ENCODE results near the gene STX5.
A peak's percentile ranks its signal among the peaks of the same experiment; 100 is the strongest.
"Not testable (repeated sequence)": the region's sequence is repeated elsewhere in the genome, so short reads cannot be mapped to it uniquely, and the experiment has no call there.

The STX5 gene

DNA sequence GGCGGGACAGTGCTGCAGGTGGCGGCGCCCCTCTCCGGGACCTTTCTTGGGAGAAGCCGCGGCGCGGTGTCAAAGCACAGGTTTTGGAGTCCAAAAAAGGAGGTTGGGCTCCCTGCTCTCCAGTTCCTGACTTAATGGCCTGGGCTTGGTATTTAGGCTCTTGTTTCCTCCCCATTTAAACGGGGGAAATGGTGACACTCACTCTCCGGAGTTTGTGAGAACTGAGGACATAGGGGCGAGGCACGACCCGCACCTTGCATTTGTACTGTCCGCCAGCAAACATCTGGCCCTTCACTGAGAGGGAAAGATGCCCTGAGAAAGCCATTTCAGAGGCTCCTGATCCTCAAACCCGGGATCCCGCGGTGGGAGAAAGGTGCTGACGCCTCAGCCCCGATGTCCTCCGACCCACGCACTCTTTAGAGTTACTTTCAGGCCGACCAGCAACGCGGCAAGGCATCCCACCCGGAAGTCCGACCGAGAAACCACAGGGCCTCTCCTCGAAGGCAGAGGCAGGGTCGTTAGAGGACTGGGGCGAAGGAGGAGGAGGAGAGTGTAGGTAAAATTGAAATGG, 10.4 kb upstream of the STX5 start:
- TF ChIP-seq, protein P1, sequence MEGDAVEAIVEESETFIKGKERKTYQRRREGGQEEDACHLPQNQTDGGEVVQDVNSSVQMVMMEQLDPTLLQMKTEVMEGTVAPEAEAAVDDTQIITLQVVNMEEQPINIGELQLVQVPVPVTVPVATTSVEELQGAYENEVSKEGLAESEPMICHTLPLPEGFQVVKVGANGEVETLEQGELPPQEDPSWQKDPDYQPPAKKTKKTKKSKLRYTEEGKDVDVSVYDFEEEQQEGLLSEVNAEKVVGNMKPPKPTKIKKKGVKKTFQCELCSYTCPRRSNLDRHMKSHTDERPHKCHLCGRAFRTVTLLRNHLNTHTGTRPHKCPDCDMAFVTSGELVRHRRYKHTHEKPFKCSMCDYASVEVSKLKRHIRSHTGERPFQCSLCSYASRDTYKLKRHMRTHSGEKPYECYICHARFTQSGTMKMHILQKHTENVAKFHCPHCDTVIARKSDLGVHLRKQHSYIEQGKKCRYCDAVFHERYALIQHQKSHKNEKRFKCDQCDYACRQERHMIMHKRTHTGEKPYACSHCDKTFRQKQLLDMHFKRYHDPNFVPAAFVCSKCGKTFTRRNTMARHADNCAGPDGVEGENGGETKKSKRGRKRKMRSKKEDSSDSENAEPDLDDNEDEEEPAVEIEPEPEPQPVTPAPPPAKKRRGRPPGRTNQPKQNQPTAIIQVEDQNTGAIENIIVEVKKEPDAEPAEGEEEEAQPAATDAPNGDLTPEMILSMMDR (conservative IDR thresholded peaks at IDR 0.05; ENCODE audit: low read depth, low read length), result no peak
- H3K4me3 ChIP-seq (ENCODE audit: low read length), result peak overlapping the region; percentile 50
- no peak for DNase-seq (ENCODE audit: low read depth)

DNA sequence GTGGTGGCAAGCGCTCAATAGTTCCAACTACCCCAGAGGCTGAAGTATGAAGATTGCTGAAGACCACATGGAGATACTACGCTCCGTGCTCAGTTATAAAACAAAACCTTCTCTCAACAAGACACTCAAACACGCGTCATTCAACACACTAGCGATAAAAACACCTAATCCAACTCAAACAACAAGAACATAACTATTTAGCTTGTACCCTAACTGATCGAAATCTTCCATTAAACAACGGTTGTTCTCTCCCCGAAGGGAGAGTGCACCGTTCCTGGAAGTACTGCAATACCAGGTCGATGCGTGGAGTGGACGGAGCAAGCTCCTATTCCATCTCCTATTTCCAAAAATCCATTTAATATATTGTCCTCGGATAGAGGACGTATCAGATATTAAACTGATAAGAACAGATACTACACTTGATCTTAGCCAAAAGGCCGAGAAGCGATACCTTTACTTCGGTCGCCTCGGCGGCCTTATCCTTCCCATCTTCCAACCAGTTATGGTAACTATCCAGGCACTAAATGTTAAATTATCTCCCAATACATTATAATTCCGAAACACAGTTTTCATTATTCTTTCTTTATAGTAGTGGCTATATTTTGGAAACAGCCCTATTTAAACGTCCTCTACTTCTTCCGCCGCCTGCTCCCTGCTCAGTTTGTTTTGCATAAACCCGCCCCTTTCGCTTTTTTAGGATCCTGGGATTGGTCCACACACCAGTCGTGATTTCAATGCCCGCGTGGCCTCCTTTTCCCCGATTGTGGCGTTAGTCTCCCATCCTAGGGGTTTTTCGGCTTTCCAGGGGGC, 9.7 kb upstream of the STX5 start:
- DNase-seq (ENCODE audit: low read depth), result peak; percentile 98
- TF ChIP-seq, protein P1 (conservative IDR thresholded peaks at IDR 0.05; ENCODE audit: low read depth, low read length), result no peak
- H3K4me3 ChIP-seq (ENCODE audit: low read length), result peak overlapping the region; percentile 50

DNA sequence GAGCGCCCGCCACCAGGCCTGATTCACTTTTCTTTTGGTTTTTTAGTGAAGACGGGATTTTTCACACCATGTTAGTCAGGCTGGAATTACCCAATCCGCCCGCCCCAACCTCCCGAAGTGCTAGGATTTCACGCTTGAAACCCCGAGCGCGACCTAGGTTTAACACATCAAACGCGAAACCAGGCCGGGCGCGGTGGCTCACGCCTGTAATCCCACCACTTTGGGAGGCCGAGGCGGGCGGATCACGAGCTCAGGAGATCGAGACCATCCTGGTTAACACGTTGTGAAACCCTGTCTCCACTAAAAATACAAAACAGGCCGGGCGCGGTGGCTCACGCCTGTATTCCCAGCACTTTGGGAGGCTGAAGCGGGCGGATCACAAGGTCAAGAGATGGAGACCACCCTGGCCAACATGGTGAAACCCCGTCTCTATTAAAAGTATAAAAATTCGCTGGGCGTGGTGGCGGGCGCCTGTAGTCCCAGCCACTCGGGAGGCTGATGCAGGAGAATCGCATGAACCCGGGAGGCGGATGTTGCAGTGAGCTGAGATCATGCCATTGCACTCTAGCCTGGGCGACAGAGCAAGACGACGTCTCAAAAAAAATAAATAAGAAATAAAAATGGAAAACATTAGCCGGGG, 9.0 kb upstream of the STX5 start:
- DNase-seq (ENCODE audit: low read depth), result not testable (repeated sequence)
- H3K4me3 ChIP-seq (ENCODE audit: low read length), result peak overlapping the region; percentile 93

DNA sequence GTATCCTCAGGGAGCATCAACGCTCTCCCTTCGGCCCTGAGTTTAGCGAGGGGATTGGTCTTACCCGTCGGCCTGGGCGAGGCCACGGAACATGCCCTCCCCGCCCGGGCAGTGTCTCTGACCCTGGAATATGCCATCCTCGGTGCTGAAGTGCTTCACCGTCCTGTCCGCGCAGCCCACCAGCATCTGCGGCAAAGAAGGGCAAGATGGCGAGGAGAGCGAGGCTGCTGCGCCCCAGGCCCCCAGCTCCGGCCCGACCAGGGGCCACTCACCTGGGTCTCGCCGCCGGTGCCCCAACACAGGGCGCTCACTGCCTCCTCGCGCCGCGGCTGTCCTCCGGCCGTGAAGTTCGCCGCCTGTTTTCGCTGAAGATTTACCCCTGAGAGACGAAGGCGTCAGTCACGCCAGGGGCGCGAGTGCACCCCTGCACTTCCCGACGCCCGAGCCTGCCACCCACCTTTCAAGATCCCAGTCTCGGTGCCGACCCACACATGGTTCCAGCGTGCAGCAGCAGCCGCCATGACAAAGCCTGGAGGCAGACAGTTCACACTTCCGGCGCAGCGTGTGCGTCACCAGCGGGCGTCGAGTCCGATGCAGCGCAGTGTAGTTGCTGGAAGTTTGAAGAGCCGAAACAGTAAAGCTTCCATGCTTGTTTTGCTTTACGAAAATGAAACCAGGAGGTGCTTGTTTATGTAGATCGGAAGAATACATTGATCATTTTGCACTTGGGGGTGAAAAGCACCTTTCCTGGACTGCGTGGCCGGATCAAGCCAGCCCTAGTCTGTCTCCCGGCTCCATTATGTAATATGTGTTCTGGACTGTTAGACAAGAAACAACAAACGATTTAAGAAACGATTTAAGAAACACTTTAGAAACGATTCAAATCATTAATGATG, 7.4 kb upstream of the STX5 start, which contains the start of gene WDR74:
Gene WDR74 (minus strand): TSS at position 541 of the 896 bp plus-strand sequence. CDS start 20 bp downstream, at position 521.
- TF ChIP-seq, protein P1 (conservative IDR thresholded peaks at IDR 0.05; ENCODE audit: low read depth, low read length), result no peak
- peak within 1 kb of the TSS; percentile 93 for H3K4me3 ChIP-seq (ENCODE audit: low read length)
- DNase-seq (ENCODE audit: low read depth), result peak; percentile 75

DNA sequence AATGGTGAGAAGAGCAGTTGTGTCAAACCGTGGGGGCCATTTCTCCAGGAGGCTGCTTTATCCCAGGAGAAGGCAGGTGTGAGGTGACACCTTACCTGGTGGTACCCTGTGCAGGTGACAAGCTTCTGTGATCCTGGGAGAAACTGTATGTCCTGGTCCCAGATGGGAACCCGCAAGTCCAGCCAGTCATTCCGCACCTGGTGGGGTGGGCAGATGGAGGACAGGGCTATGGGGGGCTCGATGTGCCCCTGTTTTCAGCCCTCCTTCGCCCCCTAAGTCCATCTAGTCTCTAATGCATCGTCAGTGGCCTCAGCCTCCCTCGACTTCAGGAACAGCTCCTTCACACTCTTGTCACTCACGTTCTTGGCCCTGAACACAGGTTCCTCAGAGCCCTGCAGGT, 3.5 kb upstream of the STX5 start:
- DNase-seq (ENCODE audit: low read depth), result no peak
- H3K4me3 ChIP-seq (ENCODE audit: low read length), result no peak overlapping the region
- TF ChIP-seq, protein P1 (conservative IDR thresholded peaks at IDR 0.05; ENCODE audit: low read depth, low read length), result no peak

DNA sequence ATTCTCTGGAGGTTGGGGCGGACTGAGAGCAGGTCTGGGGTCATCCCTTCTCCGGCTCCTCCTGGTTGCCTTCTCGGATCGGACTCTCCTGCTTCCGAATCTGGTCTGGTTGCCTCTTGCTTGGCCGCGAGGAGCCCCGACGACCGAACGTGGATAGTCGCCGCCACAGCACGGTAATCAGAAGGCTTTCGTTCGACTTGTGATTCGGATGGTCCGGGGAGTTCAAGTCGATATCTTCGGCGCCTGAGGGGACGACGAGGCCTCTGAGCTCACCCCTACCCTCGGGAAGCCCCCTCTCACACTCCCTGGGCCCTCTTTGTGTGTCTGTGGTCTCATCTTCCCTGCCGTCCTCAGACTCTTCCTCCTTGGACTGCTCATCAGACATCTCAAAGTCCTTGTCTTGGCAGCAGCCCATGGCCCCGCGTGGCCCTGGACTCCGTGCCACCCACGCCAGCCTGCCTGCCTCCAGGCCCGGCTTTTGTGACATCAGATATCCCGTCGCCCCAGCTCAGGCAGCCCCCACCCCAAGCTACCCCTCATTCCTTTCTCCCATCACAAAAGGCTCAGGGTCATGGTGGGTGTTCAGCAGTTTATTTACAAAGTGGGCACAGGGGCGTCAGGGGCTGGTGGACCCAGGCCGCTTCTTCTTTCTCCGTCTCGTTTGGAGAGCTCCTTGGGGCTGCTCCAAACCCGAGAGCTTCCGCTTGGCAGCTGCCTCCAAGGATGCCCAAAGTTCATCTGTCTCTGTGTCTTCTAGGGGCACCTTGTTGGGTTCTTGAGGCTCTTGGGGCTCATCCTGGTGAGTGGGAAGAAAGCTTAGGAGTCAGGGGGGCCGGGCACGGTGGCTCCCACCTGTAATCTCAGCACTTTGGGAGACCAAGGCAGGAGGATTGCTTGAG, 734 bp upstream of the STX5 start, which contains the start of gene TEX54:
Gene TEX54 (minus strand): TSS at position 506 of the 899 bp plus-strand sequence.
- no peak for DNase-seq (ENCODE audit: low read depth)
- H3K4me3 ChIP-seq (ENCODE audit: low read length), result peak within 1 kb of the TSS; percentile 88
- TF ChIP-seq, protein P1 (conservative IDR thresholded peaks at IDR 0.05; ENCODE audit: low read depth, low read length), result no peak
